Stimulated activated naive CD8-positive, alpha-beta T cell treated with anti-CD3 and anti-CD28 coated beads, Interleukin-15, Interleukin-2, amounts not matched to agents 100 U/mL and 50 U/mL, for 24 hours (primary cell): ENCODE measurements around the gene ZNF101.

Source experiments
- ATAC-seq: fragments of 150-1000 bp; cut with Tn5 transposase; one replicate; pipeline ENCODE4 v1.10.0; 2021
- DNase-seq: peaks from one replicate; pipeline ENCODE4 v3.0.0; 2021

ZNF101 gene

DNA sequence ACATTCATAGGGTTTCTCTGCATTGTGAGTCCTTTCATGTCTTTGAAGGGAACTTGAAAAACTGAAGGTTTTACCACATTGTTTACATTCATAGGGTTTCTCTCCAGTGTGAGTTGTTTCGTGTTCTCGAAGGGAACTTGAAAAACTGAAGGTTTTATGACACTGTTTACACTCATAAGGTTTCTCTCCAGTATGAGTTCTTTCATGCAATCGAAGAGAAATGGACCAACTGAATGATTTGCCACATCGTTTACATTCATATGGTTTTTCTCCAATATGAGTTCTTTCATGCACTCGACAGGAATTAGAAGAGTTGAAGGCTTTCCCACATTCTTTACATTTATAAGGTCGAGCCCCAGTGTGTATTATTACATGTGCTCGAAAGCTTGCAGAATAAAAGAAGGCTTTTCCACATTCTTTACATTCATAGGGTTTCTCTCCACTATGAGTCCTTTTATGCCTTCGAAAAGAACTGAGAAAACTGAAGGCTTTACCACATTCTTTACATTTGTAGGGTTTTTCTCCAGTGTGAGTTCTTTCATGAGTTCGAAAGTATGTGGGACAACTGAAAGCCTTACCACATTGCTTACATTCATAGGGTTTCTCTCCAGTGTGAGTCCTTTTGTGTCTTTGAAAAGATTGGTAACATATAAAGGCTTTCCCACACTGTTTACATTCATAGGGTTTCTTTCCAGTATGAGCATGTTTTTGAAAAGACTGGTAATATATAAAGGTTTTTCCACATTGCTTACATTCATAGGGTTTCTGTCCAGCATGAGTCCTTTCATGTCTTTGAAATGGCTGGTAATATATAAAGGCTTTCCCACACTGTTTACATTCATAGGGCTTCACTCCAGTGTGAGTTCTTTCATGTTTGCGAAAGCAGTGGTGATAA, 43.5 kb downstream of the ZNF101 start:
- no peak for ATAC-seq
- DNase-seq: no peak

DNA sequence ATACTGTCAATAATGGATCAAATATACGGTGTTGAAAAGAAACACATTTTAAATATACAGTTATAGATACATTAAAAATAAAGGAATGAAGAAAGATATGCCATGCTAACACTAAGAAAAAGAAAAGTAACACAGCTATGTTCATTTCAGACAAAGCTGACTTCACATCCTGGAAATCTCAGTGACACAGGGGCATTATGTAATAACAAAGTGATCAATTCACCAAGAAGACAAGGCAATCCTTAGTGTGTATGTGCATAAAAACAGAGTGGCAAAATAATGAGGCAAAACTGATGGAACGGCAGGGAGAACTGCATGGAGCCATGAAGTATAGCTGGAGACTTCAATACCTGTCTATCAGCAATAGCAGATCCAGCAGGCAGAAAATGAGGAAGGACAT, 51.2 kb downstream of the ZNF101 start:
- no peak for ATAC-seq
- no peak for DNase-seq

DNA sequence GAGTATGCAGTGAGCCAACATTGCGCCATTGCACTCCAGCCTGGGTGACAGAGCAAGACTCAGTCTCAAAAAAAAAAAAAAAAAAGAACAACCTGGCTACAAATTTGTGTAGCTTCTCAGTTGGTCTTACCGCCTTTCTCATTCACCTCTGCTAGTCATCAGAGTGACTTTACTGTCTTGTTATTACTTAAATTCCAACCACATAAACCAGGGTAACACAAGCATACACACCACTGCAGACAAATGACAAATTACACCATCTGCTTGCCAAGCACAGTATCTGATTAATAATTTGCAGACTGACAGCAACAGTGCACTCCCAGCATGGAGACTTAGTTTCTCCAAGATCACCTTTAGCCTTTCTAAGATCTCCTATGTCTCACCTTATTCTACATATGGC, 53.3 kb downstream of the ZNF101 start:
- no peak for DNase-seq
- ATAC-seq: no peak

DNA sequence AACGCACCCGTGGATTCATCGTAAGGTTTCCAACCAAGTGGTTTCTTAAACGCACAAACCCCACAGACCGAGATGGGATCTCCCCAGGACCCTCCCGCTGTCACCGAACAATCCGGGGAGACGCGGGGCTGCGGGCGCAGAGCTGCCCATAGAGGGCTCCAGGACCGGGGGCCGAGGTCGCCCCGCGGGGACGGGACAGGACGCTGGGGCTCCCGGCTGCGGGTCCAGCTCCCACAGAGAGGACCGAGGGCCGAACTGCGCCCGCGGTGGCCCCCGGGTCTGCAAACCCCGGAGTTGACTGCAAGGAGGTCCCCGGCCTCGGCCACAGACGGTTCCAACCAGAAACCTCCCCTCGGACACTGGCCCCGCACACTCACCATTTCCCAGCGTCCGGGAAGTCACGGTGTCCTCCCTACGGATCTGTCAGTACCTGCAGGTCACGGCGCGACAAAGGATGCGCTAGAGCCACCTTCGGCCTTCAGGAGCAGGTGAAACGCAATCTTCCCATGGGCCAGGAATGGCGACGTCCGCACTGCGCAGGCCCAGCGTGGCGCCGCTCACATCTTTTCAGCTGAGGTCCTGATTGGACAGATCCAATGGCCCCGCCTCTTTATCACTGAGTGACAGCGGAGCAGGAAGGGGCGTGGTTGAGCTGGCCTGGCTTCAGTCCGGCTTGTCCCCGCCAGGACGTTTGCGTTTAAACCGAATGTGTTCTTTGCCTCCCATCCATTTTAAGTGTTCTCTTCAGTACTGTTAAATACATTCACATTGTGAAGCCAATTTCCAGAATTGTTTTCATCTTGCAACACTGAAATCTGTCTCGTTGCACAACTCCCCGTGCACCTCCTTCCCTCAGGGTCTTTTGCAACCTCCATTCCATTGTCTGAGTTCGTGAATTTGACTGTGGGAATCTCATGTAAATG, 64.2 kb downstream of the ZNF101 start, which contains the start of gene ZNF14:
TSS of gene ZNF14 (minus strand) at position 534 of the 923 bp plus-strand sequence. CDS start at position 380, 154 bp downstream.
- DNase-seq (peak; percentile 92), ATAC-seq (peak; percentile 100)
